ENCODE results near the gene KCNF1. TPM values are rescaled to one million over a fixed set of nuclear protein-coding genes. Genes with fewer than 3 reads are reported as not detected.

The KCNF1 gene
- total and polyA plus RNA-seq, 2 donors (not counting 1 experiment from before 2014, with no cell fraction given), result 0.22 to 2.6 TPM

GRCh38 chr2:10940596-10940995 lies 28.9 kb downstream of the KCNF1 start:
- H3K9me3 ChIP-seq (ENCODE audit: control insufficient read depth, insufficient read depth, low read depth, low read length), result no peaks in the 10 kb centered on the region
- H3K4me2 ChIP-seq (ENCODE audit: extremely low read depth, insufficient read depth, low read length), result no peak overlapping the region
- peaks cover 2% of the 10 kb centered on the region for H3K27me3 ChIP-seq (ENCODE audit: control insufficient read depth, insufficient read depth, low read length)
- no peak overlapping the region for H3K27ac ChIP-seq (ENCODE audit: insufficient read depth, low read length)
- no peak overlapping the region for H3K9ac ChIP-seq (ENCODE audit: insufficient read depth, low read length)
- no peak overlapping the region for H3K4me3 ChIP-seq (replicated peaks in 1 of 4; ENCODE audit: control extremely low read depth in 1 of 4, insufficient read depth in 1 of 4, low read depth in 3 of 4, low read length in 4 of 4)
- DNase-seq (ENCODE audit: low read depth in 2 of 2), result no peak
- no peaks in the 10 kb centered on the region for H3K36me3 ChIP-seq (ENCODE audit: control insufficient read depth, insufficient read depth, low read length)
- no peak for TF ChIP-seq EZH2 (IDR thresholded peaks at IDR 0.05; ENCODE audit: low read length, missing control alignments)
- TF ChIP-seq, protein P1, sequence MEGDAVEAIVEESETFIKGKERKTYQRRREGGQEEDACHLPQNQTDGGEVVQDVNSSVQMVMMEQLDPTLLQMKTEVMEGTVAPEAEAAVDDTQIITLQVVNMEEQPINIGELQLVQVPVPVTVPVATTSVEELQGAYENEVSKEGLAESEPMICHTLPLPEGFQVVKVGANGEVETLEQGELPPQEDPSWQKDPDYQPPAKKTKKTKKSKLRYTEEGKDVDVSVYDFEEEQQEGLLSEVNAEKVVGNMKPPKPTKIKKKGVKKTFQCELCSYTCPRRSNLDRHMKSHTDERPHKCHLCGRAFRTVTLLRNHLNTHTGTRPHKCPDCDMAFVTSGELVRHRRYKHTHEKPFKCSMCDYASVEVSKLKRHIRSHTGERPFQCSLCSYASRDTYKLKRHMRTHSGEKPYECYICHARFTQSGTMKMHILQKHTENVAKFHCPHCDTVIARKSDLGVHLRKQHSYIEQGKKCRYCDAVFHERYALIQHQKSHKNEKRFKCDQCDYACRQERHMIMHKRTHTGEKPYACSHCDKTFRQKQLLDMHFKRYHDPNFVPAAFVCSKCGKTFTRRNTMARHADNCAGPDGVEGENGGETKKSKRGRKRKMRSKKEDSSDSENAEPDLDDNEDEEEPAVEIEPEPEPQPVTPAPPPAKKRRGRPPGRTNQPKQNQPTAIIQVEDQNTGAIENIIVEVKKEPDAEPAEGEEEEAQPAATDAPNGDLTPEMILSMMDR (conservative IDR thresholded peaks at IDR 0.05 in 1 of 2, IDR thresholded peaks at IDR 0.05 in 1 of 2; ENCODE audit: low read depth in 1 of 2, low read length in 2 of 2), result no peak
- peaks cover 10% of the 10 kb centered on the region for H3K4me1 ChIP-seq (ENCODE audit: control insufficient read depth, extremely low read depth, insufficient read depth, low read length)
- H4K20me1 ChIP-seq (ENCODE audit: control insufficient read depth, extremely low read depth, insufficient read depth, low read length), result no peaks in the 10 kb centered on the region
- H2AFZ ChIP-seq (ENCODE audit: low read length), result no peak overlapping the region
- H3K79me2 ChIP-seq (ENCODE audit: control insufficient read depth, insufficient read depth, low read length), result no peaks in the 10 kb centered on the region

GRCh38 chr2:10941383-10941782 lies 29.6 kb downstream of the KCNF1 start:
- Histone ChIP-seq H2AFZ (ENCODE audit: low read length) (no peak overlapping the region), H3K4me3 (replicated peaks in 1 of 4; ENCODE audit: control extremely low read depth in 1 of 4, insufficient read depth in 1 of 4, low read depth in 3 of 4, low read length in 4 of 4) (no peak overlapping the region), H3K79me2 (ENCODE audit: control insufficient read depth, insufficient read depth, low read length) (no peaks in the 10 kb centered on the region), H3K27ac (ENCODE audit: insufficient read depth, low read length) (no peak overlapping the region), H4K20me1 (ENCODE audit: control insufficient read depth, extremely low read depth, insufficient read depth, low read length) (no peaks in the 10 kb centered on the region), H3K4me2 (ENCODE audit: extremely low read depth, insufficient read depth, low read length) (no peak overlapping the region), H3K27me3 (ENCODE audit: control insufficient read depth, insufficient read depth, low read length) (peaks cover 2% of the 10 kb centered on the region), H3K36me3 (ENCODE audit: control insufficient read depth, insufficient read depth, low read length) (no peaks in the 10 kb centered on the region), H3K9ac (ENCODE audit: insufficient read depth, low read length) (no peak overlapping the region), H3K9me3 (ENCODE audit: control insufficient read depth, insufficient read depth, low read depth, low read length) (no peaks in the 10 kb centered on the region), H3K4me1 (ENCODE audit: control insufficient read depth, extremely low read depth, insufficient read depth, low read length) (peaks cover 5% of the 10 kb centered on the region)
- TF ChIP-seq, protein P1 (conservative IDR thresholded peaks at IDR 0.05 in 1 of 2, IDR thresholded peaks at IDR 0.05 in 1 of 2; ENCODE audit: low read depth in 1 of 2, low read length in 2 of 2), result no peak
- no peak for TF ChIP-seq EZH2 (IDR thresholded peaks at IDR 0.05; ENCODE audit: low read length, missing control alignments)
- no peak for DNase-seq (ENCODE audit: low read depth in 2 of 2)

DNA sequence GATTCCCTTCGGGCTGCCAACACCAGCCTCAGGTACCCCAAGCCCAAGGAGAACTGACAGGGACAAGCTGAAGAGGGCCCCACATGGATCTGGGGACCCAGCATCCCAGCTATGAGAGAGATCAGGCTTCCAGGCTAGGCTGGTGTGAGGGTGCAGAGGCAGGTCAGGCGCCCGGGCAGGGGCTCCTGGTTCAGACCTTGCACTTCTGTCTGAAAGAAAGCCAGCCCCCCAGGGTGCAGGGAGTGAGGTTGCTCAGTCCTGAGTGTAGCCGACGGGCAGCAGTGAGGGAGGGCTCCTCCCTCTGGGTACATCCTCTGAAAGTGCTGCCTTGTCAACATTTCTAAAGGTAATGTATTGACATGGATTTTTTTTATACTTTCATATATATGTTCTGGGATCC lies 33.1 kb downstream of the KCNF1 start:
- Histone ChIP-seq H4K20me1 (ENCODE audit: control insufficient read depth, extremely low read depth, insufficient read depth, low read length) (no peaks in the 10 kb centered on the region), H3K27me3 (ENCODE audit: control insufficient read depth, insufficient read depth, low read length) (peaks cover 2% of the 10 kb centered on the region), H3K27ac (ENCODE audit: insufficient read depth, low read length) (no peak overlapping the region), H3K9ac (ENCODE audit: insufficient read depth, low read length) (no peak overlapping the region), H3K4me3 (replicated peaks in 1 of 4; ENCODE audit: control extremely low read depth in 1 of 4, insufficient read depth in 1 of 4, low read depth in 3 of 4, low read length in 4 of 4) (no peak overlapping the region), H3K9me3 (ENCODE audit: control insufficient read depth, insufficient read depth, low read depth, low read length) (no peaks in the 10 kb centered on the region), H3K4me1 (ENCODE audit: control insufficient read depth, extremely low read depth, insufficient read depth, low read length) (peaks cover 9% of the 10 kb centered on the region), H3K36me3 (ENCODE audit: control insufficient read depth, insufficient read depth, low read length) (no peaks in the 10 kb centered on the region), H3K79me2 (ENCODE audit: control insufficient read depth, insufficient read depth, low read length) (no peaks in the 10 kb centered on the region), H2AFZ (ENCODE audit: low read length) (no peak overlapping the region), H3K4me2 (ENCODE audit: extremely low read depth, insufficient read depth, low read length) (no peak overlapping the region)
- TF ChIP-seq, protein P1 (conservative IDR thresholded peaks at IDR 0.05 in 1 of 2, IDR thresholded peaks at IDR 0.05 in 1 of 2; ENCODE audit: low read depth in 1 of 2, low read length in 2 of 2), result no peak
- no peak for TF ChIP-seq EZH2 (IDR thresholded peaks at IDR 0.05; ENCODE audit: low read length, missing control alignments)
- no peak for DNase-seq (ENCODE audit: low read depth in 2 of 2)
